Measurements from ENCODE around the gene HOXB9.

Gene HOXB9

GRCh38 chr17:48624118-48624517 lies 2.0 kb downstream of the HOXB9 start:
- DNase-seq (ENCODE audit: low read depth): no peak
- in situ Hi-C loops (cut with HindIII; ENCODE audit: low sequenced_read_pairs): loop anchor here (5.0 kb wide), 1 partner anchor 128 kb away; no protein-coding TSS in a partner anchor
- TF ChIP-seq CTCF (IDR thresholded peaks at IDR 0.05; ENCODE audit: low read depth, low read length, missing control alignments): no peak
- no peak overlapping the region for H3K4me3 ChIP-seq (ENCODE audit: low read depth, low read length)

GRCh38 chr17:48623583-48623982 lies 2.6 kb downstream of the HOXB9 start:
- no peak for TF ChIP-seq CTCF (IDR thresholded peaks at IDR 0.05; ENCODE audit: low read depth, low read length, missing control alignments)
- in situ Hi-C loops (cut with HindIII; ENCODE audit: low sequenced_read_pairs): loop anchor here (5.0 kb wide), 1 partner anchor 129 kb away; no protein-coding TSS in a partner anchor
- H3K4me3 ChIP-seq (ENCODE audit: low read depth, low read length): no peak overlapping the region
- DNase-seq (ENCODE audit: low read depth): no peak

- TF ChIP-seq CTCF (IDR thresholded peaks at IDR 0.05; ENCODE audit: low read depth, low read length, missing control alignments): no peak
- no peak for DNase-seq (ENCODE audit: low read depth)
- in situ Hi-C loops (cut with HindIII; ENCODE audit: low sequenced_read_pairs): loop anchor here (5.0 kb wide), 1 partner anchor 129 kb away; no protein-coding TSS in a partner anchor
- H3K4me3 ChIP-seq (ENCODE audit: low read depth, low read length): no peak overlapping the region
These were observed 3.3 kb downstream of the HOXB9 start for GRCh38 chr17:48622857-48623256.

- in situ Hi-C loops (cut with HindIII; ENCODE audit: low sequenced_read_pairs): loop anchor here (5.0 kb wide), 1 partner anchor 131 kb away; no protein-coding TSS in a partner anchor
- TF ChIP-seq CTCF (IDR thresholded peaks at IDR 0.05; ENCODE audit: low read depth, low read length, missing control alignments): no peak
- DNase-seq (ENCODE audit: low read depth): no peak
- H3K4me3 ChIP-seq (ENCODE audit: low read depth, low read length): no peak overlapping the region
These were observed 4.5 kb downstream of the HOXB9 start for GRCh38 chr17:48621410-48622392.

GRCh38 chr17:48620461-48621139 lies 5.6 kb downstream of the HOXB9 start:
- no peak overlapping the region for H3K4me3 ChIP-seq (ENCODE audit: low read depth, low read length)
- TF ChIP-seq CTCF (IDR thresholded peaks at IDR 0.05; ENCODE audit: low read depth, low read length, missing control alignments): no peak
- DNase-seq (ENCODE audit: low read depth): no peak
- in situ Hi-C loops (cut with HindIII; ENCODE audit: low sequenced_read_pairs): loop anchor here (5.0 kb wide), 1 partner anchor 132 kb away; no protein-coding TSS in a partner anchor

- no peak for DNase-seq (ENCODE audit: low read depth)
- in situ Hi-C loops (cut with HindIII; ENCODE audit: low sequenced_read_pairs): loop anchor here (5.0 kb wide), 1 partner anchor 132 kb away; no protein-coding TSS in a partner anchor
- no peak for TF ChIP-seq CTCF (IDR thresholded peaks at IDR 0.05; ENCODE audit: low read depth, low read length, missing control alignments)
- H3K4me3 ChIP-seq (ENCODE audit: low read depth, low read length): no peak overlapping the region
These were observed 6.2 kb downstream of the HOXB9 start for GRCh38 chr17:48619826-48620449.

Data from astrocyte of the cerebellum (primary cell).